ENCODE data around the gene KRT78.

The KRT78 gene

GRCh38 chr12:52791271-52792184 is 57.3 kb downstream of the KRT78 start:
- no peak for TF ChIP-seq CTCF (IDR thresholded peaks at IDR 0.05; ENCODE audit: extremely low read depth, missing control alignments)
- DNase-seq (ENCODE audit: low spot score) = no peak

GRCh38 chr12:52790427-52791270 is 58.1 kb downstream of the KRT78 start:
- no peak for TF ChIP-seq CTCF (IDR thresholded peaks at IDR 0.05; ENCODE audit: extremely low read depth, missing control alignments)
- DNase-seq (ENCODE audit: low spot score) = no peak

- no peak for TF ChIP-seq CTCF (IDR thresholded peaks at IDR 0.05; ENCODE audit: extremely low read depth, missing control alignments)
- DNase-seq (ENCODE audit: low spot score) = no peak
Observed at GRCh38 chr12:52789637-52790426, 59.0 kb downstream of the KRT78 start.

- no peak for DNase-seq (ENCODE audit: low spot score)
- no peak for TF ChIP-seq CTCF (IDR thresholded peaks at IDR 0.05; ENCODE audit: extremely low read depth, missing control alignments)
Observed at GRCh38 chr12:52788876-52789636, 59.7 kb downstream of the KRT78 start.

GRCh38 chr12:52788192-52788875 is 60.5 kb downstream of the KRT78 start:
- TF ChIP-seq CTCF (IDR thresholded peaks at IDR 0.05; ENCODE audit: extremely low read depth, missing control alignments) = no peak
- DNase-seq (ENCODE audit: low spot score) = no peak
